H1 (cell line): ENCODE measurements around the gene KCNMA1. TPM values are rescaled to one million over a fixed set of nuclear protein-coding genes. Genes with fewer than 3 reads are reported as not detected.

Experiments
- CTCF ChIA-PET: fragments of 300-600 bp; sonication (Branson Sonifier 250); formaldehyde crosslinking; loops from one replicate; lab custom pipeline; 2021; ENCODE audit not compliant: partially characterized antibody; lab: Charles Lee
- POLR2A ChIA-PET: fragments of 300-600 bp; sonication (Branson Sonifier 250); formaldehyde crosslinking; loops from one replicate; lab custom pipeline; 2021; ENCODE audit warnings: inconsistent platforms; ENCODE audit not compliant: partially characterized antibody; lab: Charles Lee
- DNase-seq, 2 experiments: peaks; one replicate each; pipeline versions ENCODE4 v3.0.0 to v3.0.0-alpha.2; 2010 to 2022; ENCODE audit warnings: low spot score in 2 of 2, low read depth in 1 of 2, mixed read lengths in 1 of 2
- FAIRE-seq: peaks from 2 replicates; lab custom pipeline; 2011; peaks lifted over from hg19 to GRCh38; lab: Jason Lieb, UNC
- H2AFZ ChIP-seq: 2 replicates; pipeline ENCODE4 v1.8.1; 2012; ENCODE audit warnings: low read length, inconsistent platforms
- H2AK5ac ChIP-seq: 2 replicates; pipeline ENCODE4 v1.6.1; 2013; ENCODE audit warnings: low read depth, low read length
- H2BK120ac ChIP-seq: replicated peaks from 2 replicates; pipeline ENCODE3; 2013; ENCODE audit warnings: low read depth, low read length, inconsistent platforms
- H2BK12ac ChIP-seq: 2 replicates; pipeline ENCODE4 v1.6.1; 2013; ENCODE audit warnings: low read depth, low read length
- H2BK15ac ChIP-seq: 2 replicates; pipeline ENCODE4 v1.6.1; 2013; ENCODE audit warnings: low read length
- H2BK20ac ChIP-seq: 2 replicates; pipeline ENCODE4 v1.6.1; 2013; ENCODE audit warnings: low read length
- H2BK5ac ChIP-seq: 2 replicates; pipeline ENCODE4 v1.6.1; 2013; ENCODE audit warnings: low read depth, low read length
- H3K14ac ChIP-seq: 2 replicates; pipeline ENCODE4 v1.6.1; 2013; ENCODE audit warnings: inconsistent platforms; ENCODE audit not compliant: insufficient read length
- H3K18ac ChIP-seq: 2 replicates; pipeline ENCODE4 v1.6.1; 2013; ENCODE audit warnings: low read length; ENCODE audit errors: extremely low read depth
- H3K23ac ChIP-seq: 2 replicates; pipeline ENCODE4 v1.6.1; 2013; ENCODE audit warnings: inconsistent platforms; ENCODE audit not compliant: insufficient read length
- H3K23me2 ChIP-seq: 2 replicates; pipeline ENCODE4 v1.6.1; 2013; ENCODE audit warnings: low read depth, low read length
- H3K27ac ChIP-seq: 2 replicates; pipeline ENCODE4 v1.6.1; 2011; ENCODE audit warnings: low read depth, low read length, inconsistent platforms
- H3K27me3 ChIP-seq, 4 experiments: replicated peaks in 1 of 4; 1 replicate in 1 of 4; 2 replicates in 3 of 4; pipeline versions ENCODE4 v1.6.1 to v1.8.1; 2011 to 2013; ENCODE audit warnings: low read length in 3 of 4, mild to moderate bottlenecking in 3 of 4, inconsistent platforms in 2 of 4, mixed read lengths in 2 of 4, moderate library complexity in 1 of 4; ENCODE audit not compliant: control insufficient read depth in 3 of 4, insufficient read depth in 3 of 4; ENCODE audit errors: extremely low read depth in 1 of 4
- H3K36me3 ChIP-seq, 4 experiments: 2 replicates each; pipeline versions ENCODE4 v1.6.1 to v1.8.1; 2011 to 2013; ENCODE audit warnings: mild to moderate bottlenecking in 4 of 4, low read length in 3 of 4, moderate library complexity in 2 of 4, control low read depth in 1 of 4, inconsistent platforms in 1 of 4; ENCODE audit not compliant: insufficient read depth in 4 of 4, control insufficient read depth in 2 of 4
- H3K4ac ChIP-seq: replicated peaks from 2 replicates; pipeline ENCODE3; 2013; ENCODE audit warnings: low read length, low read depth, mixed read lengths, inconsistent platforms; ENCODE audit not compliant: insufficient read length
- H3K4me1 ChIP-seq, 4 experiments: replicated peaks in 1 of 4; 1 replicate in 1 of 4; 2 replicates in 3 of 4; pipeline versions ENCODE4 v1.6.1 to v1.8.1; 2011 to 2013; ENCODE audit warnings: low read length in 3 of 4, inconsistent platforms in 2 of 4, mixed read lengths in 1 of 4; ENCODE audit not compliant: insufficient read depth in 4 of 4, control insufficient read depth in 3 of 4
- H3K4me2 ChIP-seq, 2 experiments: 2 replicates each; pipeline versions ENCODE4 v1.6.1 to v1.8.1; 2011 to 2013; ENCODE audit warnings: low read depth in 2 of 2, low read length in 2 of 2, control low read depth in 1 of 2, inconsistent platforms in 1 of 2, mild to moderate bottlenecking in 1 of 2; ENCODE audit not compliant: insufficient read depth in 1 of 2
- H3K4me3 ChIP-seq, 4 experiments: fragments of 200-600, 300-600 bp in 1 of 4; sonication (generic), shearing (Covaris generic), sonication (Bioruptor Twin) in 1 of 4; 2 replicates each; pipeline versions ENCODE4 v1.5.1 to v1.8.1; 2011 to 2016; ENCODE audit warnings: low read length in 4 of 4, low read depth in 3 of 4, control low read depth in 2 of 4, inconsistent platforms in 2 of 4, mild to moderate bottlenecking in 2 of 4, mixed read lengths in 1 of 4, moderate library complexity in 1 of 4; ENCODE audit not compliant: insufficient read depth in 2 of 4; ENCODE audit errors: extremely low read depth in 1 of 4
- H3K56ac ChIP-seq: replicated peaks from 2 replicates; pipeline ENCODE3; 2013; ENCODE audit warnings: low read depth, mild to moderate bottlenecking, mixed read lengths, low read length, inconsistent platforms; ENCODE audit not compliant: insufficient read length
- H3K79me1 ChIP-seq: 2 replicates; pipeline ENCODE4 v1.6.1; 2013; ENCODE audit warnings: low read depth, low read length, control low read depth
- H3K79me2 ChIP-seq, 2 experiments: 2 replicates each; pipeline versions ENCODE4 v1.6.1 to v1.8.1; 2012 to 2013; ENCODE audit warnings: low read length in 2 of 2, mild to moderate bottlenecking in 2 of 2, inconsistent platforms in 1 of 2; ENCODE audit not compliant: insufficient read depth in 2 of 2, control insufficient read depth in 1 of 2
- H3K9ac ChIP-seq, 4 experiments: replicated peaks in 1 of 4; 1 replicate in 1 of 4; 2 replicates in 3 of 4; pipeline versions ENCODE4 v1.6.1 to v1.8.1; 2011 to 2013; ENCODE audit warnings: low read depth in 3 of 4, low read length in 3 of 4, control low read depth in 2 of 4, mild to moderate bottlenecking in 2 of 4, moderate library complexity in 2 of 4, inconsistent platforms in 1 of 4; ENCODE audit errors: extremely low read depth in 1 of 4
- H3K9me3 ChIP-seq, 2 experiments: 2 replicates each; pipeline versions ENCODE4 v1.6.1 to v1.8.1; 2012 to 2013; ENCODE audit warnings: mild to moderate bottlenecking in 2 of 2, moderate library complexity in 2 of 2, control low read depth in 1 of 2, inconsistent platforms in 1 of 2, low read depth in 1 of 2, low read length in 1 of 2, mixed read lengths in 1 of 2; ENCODE audit not compliant: insufficient read depth in 2 of 2
- H4K20me1 ChIP-seq, 2 experiments: replicated peaks in 1 of 2; 2 replicates each; pipeline versions ENCODE3 to v1.8.1; 2011 to 2013; ENCODE audit warnings: inconsistent platforms in 2 of 2, low read length in 2 of 2, mild to moderate bottlenecking in 1 of 2; ENCODE audit not compliant: insufficient read depth in 2 of 2, control insufficient read depth in 1 of 2
- H4K5ac ChIP-seq: 2 replicates; pipeline ENCODE4 v1.6.1; 2013; ENCODE audit warnings: low read length, low read depth, mixed read lengths, inconsistent platforms; ENCODE audit not compliant: insufficient read length
- H4K8ac ChIP-seq: 2 replicates; pipeline ENCODE4 v1.8.0; 2013; ENCODE audit warnings: mild to moderate bottlenecking, moderate library complexity, low read length, inconsistent platforms; ENCODE audit not compliant: insufficient read depth; ENCODE audit errors: extremely low read depth
- H4K91ac ChIP-seq: replicated peaks from 2 replicates; pipeline ENCODE3; 2013; ENCODE audit warnings: low read length, mixed read lengths, inconsistent platforms; ENCODE audit not compliant: insufficient read length
- POLR2AphosphoS5 ChIP-seq: IDR thresholded peaks from 2 replicates; pipeline ENCODE4 v1.6.1; 2011; ENCODE audit warnings: low read depth, low read length
- ZNF274 ChIP-seq: IDR thresholded peaks from 2 replicates; pipeline ENCODE4 v1.7.0; 2012; ENCODE audit warnings: low read length, borderline replicate concordance; ENCODE audit errors: extremely low read depth
- WGBS, 2 experiments: shearing (Covaris generic) in 1 of 2; methylation state at CpG; one replicate each; pipeline versions ENCODE4 v1.1.6 to v1.1.7; 2013 to 2015; ENCODE audit warnings: low lambda C conversion rate in 2 of 2, mixed read lengths in 2 of 2, inconsistent platforms in 1 of 2, low coverage in 1 of 2, missing lambda C conversion rate in 1 of 2; ENCODE audit not compliant: insufficient replicate concordance in 2 of 2, insufficient coverage in 1 of 2, insufficient read length in 1 of 2; ENCODE audit errors: extremely low coverage in 1 of 2, missing lambda C conversion rate in 1 of 2; 5-methylcytosine and 5-hydroxymethylcytosine counted together
- polyA plus RNA-seq, 7 experiments: library from polyadenylated mRNA; depleted of rRNA in 3 of 7; stranded (reverse) in 5 of 7; unstranded in 2 of 7; fragments of >200 nt in 5 of 7; fragments of 200-250 nt in 2 of 7; gene quantifications; 1 replicate in 5 of 7; 2 replicates in 1 of 7; 4 replicates in 1 of 7; pipeline versions ENCODE4 v1.2.1 to v1.2.3, GENCODE V29; 2011 to 2013; ENCODE audit warnings: missing spikeins in 2 of 7, mixed read lengths in 2 of 7
- total RNA-seq: library from RNA; stranded (reverse); fragmentation: NEBNext Ultra II Directional; extraction: Animal tissue kit (Norgen Biotek cat#: 25700); gene quantifications from 2 replicates; pipeline ENCODE4 v1.2.1, GENCODE V29; 2021

KCNMA1 gene
- total and polyA plus RNA-seq, 2 of the 8 experiments (the other 6 are each of a cell fraction or from before 2014, with no cell fraction given): 10.2 to 11.1 TPM

DNA sequence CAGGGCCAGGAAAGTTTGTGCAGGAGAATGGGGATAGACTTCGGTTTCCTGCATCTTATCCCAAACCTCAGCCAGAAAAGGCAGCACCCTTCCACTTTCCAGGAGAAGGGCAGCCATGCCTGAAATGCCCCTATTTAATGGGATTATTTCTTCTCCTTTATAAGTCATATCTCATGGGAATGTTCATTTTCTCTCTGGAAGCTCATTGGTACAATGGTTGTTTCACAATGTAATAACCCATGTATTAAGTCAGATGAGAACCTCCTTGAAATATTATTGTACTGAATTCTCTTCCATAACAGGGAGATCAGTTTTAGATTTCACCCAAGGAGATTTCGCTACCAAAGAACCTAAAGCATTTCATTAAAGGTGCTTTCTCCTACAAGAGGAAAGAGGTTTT is 457.5 kb downstream of the KCNMA1 start:
- H2BK15ac ChIP-seq: no peak overlapping the region
- no peaks in the 10 kb centered on the region for H3K9me3 ChIP-seq
- H3K4me1 ChIP-seq: peaks cover 0 to 6% (median 2%) of the 10 kb centered on the region in 4 experiments; a peak in 3 of 7 replicates
- no peak overlapping the region for H4K8ac ChIP-seq
- H3K27me3 ChIP-seq: no peaks in the 10 kb centered on the region
- ChIA-PET POLR2A (no interaction called here), CTCF (interaction anchor here (1.6 kb wide), 1 partner anchor 15 kb away, joined by 8 read pairs; no protein-coding TSS in a partner anchor)
- H3K4me3 ChIP-seq: no peak overlapping the region
- 96% methylated on average over 2 of the region's 2 CpGs; no CpG with 5 or more reads in 1 of the 2 experiments for WGBS, 2 experiments
- H3K9ac ChIP-seq: no peak overlapping the region
- no peak overlapping the region for H3K18ac ChIP-seq
- H3K23me2 ChIP-seq: no peaks in the 10 kb centered on the region; the same call in 1 of the 2 replicates
- no peak overlapping the region for H2AK5ac ChIP-seq
- H3K36me3 ChIP-seq: no peaks in the 10 kb centered on the region
- H2BK20ac ChIP-seq: no peak overlapping the region
- H3K14ac ChIP-seq: no peak overlapping the region
- H3K4ac ChIP-seq: no peak overlapping the region
- no peak overlapping the region for H4K91ac ChIP-seq
- no peak overlapping the region for H3K56ac ChIP-seq
- FAIRE-seq (no peak), DNase-seq (no peak)
- no peak overlapping the region for H2BK12ac ChIP-seq
- H3K27ac ChIP-seq: no peak overlapping the region
- H3K23ac ChIP-seq: no peak overlapping the region
- no peak overlapping the region for H2BK5ac ChIP-seq
- H2BK120ac ChIP-seq: no peak overlapping the region
- H2AFZ ChIP-seq: no peak overlapping the region
- TF ChIP-seq POLR2AphosphoS5 (no peak), ZNF274 (no peak)
- H3K4me2 ChIP-seq: no peak overlapping the region
- H3K79me1 ChIP-seq: no peaks in the 10 kb centered on the region
- H4K20me1 ChIP-seq: no peaks in the 10 kb centered on the region
- H4K5ac ChIP-seq: no peak overlapping the region
- H3K79me2 ChIP-seq: no peaks in the 10 kb centered on the region
